T-helper 17 cell (primary cell): ENCODE results near the gene SAMD4B. TPM values are rescaled to one million over a fixed set of nuclear protein-coding genes. Genes with fewer than 3 reads are reported as not detected.
"Not testable (repeated sequence)": the region's sequence is repeated elsewhere in the genome, so short reads cannot be mapped to it uniquely, and the experiment has no call there.

Experiments
- ATAC-seq: fragments of 150-1000 bp; cut with Tn5 transposase; 2 replicates; pipeline ENCODE4 v1.10.0; 2021; ENCODE audit warnings: mild to moderate bottlenecking, moderate library complexity
- DNase-seq, 3 donors: peaks; one replicate each; pipeline versions ENCODE4 v3.0.0 to v3.0.0-alpha.2; 2020 to 2021
- H3K9me3 ChIP-seq: one replicate; pipeline ENCODE4 v1.7.0; 2013; ENCODE audit warnings: low read length, mild to moderate bottlenecking; ENCODE audit not compliant: control insufficient read depth, poor library complexity, severe bottlenecking
- H3K27ac Mint-ChIP-seq: one replicate; pipeline ENCODE4 v1.8.0; 2022; ENCODE audit warnings: mild to moderate bottlenecking, moderate library complexity, mixed read lengths
- H3K27me3 Mint-ChIP-seq: one replicate; pipeline ENCODE4 v1.8.0; 2022; ENCODE audit warnings: mixed read lengths
- H3K36me3 Mint-ChIP-seq: one replicate; pipeline ENCODE4 v1.8.0; 2022; ENCODE audit warnings: low read depth, mixed read lengths
- H3K4me1 Mint-ChIP-seq: one replicate; pipeline ENCODE4 v1.8.0; 2022; ENCODE audit warnings: mild to moderate bottlenecking, mixed read lengths
- H3K4me3 Mint-ChIP-seq: one replicate; pipeline ENCODE4 v1.8.0; 2022; ENCODE audit warnings: mild to moderate bottlenecking, moderate library complexity, mixed read lengths
- total RNA-seq, 4 donors: library from RNA in 2 of 4; stranded (reverse) in 2 of 4; gene quantifications; one replicate each; pipeline ENCODE4 v1.2.3 and lab custom pipeline; 2022 to 2026

SAMD4B gene
- total RNA-seq, 2 donors from 2014 or later = 64.2 to 93.2 TPM

DNA sequence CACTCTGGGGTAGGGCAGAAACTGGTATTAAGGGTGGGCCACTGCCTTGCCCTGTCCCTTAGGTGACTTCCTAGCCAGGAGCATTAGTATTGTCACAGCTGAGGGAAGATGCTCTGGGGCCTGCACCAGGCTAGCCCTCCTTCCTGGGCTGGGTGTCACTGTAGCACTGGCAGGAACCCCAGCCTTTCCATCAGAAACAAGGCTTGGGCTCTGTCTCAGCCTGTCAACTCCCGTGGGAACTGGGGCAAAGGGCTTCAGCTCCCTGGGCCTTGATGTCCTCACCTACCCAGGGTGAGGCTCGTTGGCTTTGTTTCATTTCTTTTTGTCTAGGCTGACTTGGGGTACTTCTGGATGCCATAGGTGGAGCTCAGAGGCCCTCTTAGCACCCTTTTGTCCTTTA is 30.7 kb downstream of the SAMD4B start:
- Mint-ChIP-seq H3K4me1 (peaks cover 12% of the 10 kb centered on the region), H3K36me3 (peaks cover 19% of the 10 kb centered on the region), H3K27ac (peak overlapping the region; percentile 53), H3K4me3 (no peak overlapping the region), H3K27me3 (no peaks in the 10 kb centered on the region)
- ATAC-seq = no peak
- no peaks in the 10 kb centered on the region for H3K9me3 ChIP-seq
- DNase-seq = no peak

DNA sequence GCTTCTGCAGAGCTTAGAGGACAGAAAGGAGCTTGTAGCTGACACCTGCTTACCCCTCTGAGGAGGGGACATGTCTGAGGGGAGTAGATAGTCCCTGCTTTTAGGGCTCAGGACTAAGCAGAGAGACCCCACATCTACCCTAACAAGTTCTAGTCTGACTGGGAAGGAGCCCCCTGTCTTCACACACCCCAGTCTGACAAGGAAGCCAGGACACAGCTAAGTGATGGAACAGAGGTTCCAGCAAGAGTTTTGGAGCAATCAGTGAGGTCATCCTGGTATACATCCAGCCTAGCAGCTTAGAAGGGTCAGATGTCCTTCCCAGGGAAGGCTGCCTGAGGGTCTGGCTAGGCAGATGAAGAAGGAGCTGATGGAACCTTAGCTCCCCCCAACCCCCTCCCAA is 33.7 kb downstream of the SAMD4B start:
- no peaks in the 10 kb centered on the region for H3K27me3 Mint-ChIP-seq
- ATAC-seq = no peak
- H3K9me3 ChIP-seq = no peaks in the 10 kb centered on the region
- peaks cover 21% of the 10 kb centered on the region for H3K36me3 Mint-ChIP-seq
- peak overlapping the region; percentile 67 for H3K27ac Mint-ChIP-seq
- no peak overlapping the region for H3K4me3 Mint-ChIP-seq
- peaks cover 10% of the 10 kb centered on the region for H3K4me1 Mint-ChIP-seq
- DNase-seq = no peak

GRCh38 chr19:39377373-39378362 is 35.4 kb downstream of the SAMD4B start:
- H3K4me3 Mint-ChIP-seq = peak overlapping the region; percentile 7
- no peaks in the 10 kb centered on the region for H3K27me3 Mint-ChIP-seq
- no peak overlapping the region for H3K27ac Mint-ChIP-seq
- peaks cover 27% of the 10 kb centered on the region for H3K36me3 Mint-ChIP-seq
- no peak for DNase-seq
- no peak for ATAC-seq
- peaks cover 8% of the 10 kb centered on the region for H3K4me1 Mint-ChIP-seq
- H3K9me3 ChIP-seq = no peaks in the 10 kb centered on the region

DNA sequence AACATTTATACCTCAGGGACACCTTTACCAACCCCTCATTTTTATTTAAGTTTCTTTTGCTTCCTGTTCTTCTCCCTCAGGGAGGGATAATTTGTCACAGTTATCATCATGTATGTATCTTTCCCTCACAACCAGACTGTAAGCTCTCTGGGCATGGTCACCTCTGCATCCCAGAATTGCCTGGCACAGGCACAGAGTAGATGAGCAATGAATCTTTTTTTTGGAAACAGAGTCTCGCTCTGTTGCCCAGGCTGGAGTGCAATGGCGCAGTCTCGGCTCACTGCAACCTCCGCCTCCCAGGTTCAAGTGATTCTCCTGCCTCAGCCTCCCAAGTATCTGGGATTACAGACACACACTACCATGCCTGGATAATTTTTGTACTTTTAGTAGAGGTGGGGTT is 37.1 kb downstream of the SAMD4B start:
- H3K4me1 Mint-ChIP-seq, H3K27me3 Mint-ChIP-seq, ATAC-seq, H3K9me3 ChIP-seq, DNase-seq: not testable (repeated sequence)
- peak overlapping the region; percentile 75 for H3K27ac Mint-ChIP-seq
- peak overlapping the region; percentile 36 for H3K4me3 Mint-ChIP-seq
- peaks cover 30% of the 10 kb centered on the region for H3K36me3 Mint-ChIP-seq

DNA sequence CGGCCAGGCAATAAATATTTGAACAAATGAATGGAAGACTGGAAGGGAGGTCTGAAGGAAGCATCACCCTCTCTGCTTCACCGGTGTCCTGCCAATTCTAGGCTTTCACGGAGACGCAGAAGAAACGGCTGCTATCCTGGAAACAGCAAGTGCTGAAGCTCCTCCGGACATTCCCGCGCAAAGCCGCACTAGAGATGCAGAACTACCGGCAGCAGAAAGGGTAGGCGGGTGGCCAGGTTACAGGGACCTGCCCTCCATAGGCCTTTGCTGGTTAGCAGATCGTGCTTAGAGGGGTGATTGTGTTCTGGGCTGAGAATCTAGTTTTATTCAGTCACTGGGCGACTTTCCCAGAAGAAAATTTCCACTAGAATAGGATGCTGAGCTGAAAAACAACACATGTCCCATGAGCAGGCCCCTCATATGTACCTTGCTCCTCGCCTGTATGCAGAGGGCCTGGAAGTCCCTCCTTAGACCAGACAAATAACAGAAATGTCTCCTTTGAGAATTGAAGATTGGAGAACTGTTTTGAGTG is 37.7 kb downstream of the SAMD4B start:
- DNase-seq = no peak
- Mint-ChIP-seq H3K36me3 (peaks cover 27% of the 10 kb centered on the region), H3K27me3 (no peaks in the 10 kb centered on the region), H3K27ac (peak overlapping the region; percentile 75), H3K4me3 (no peak overlapping the region), H3K4me1 (peaks cover 8% of the 10 kb centered on the region)
- no peak for ATAC-seq
- H3K9me3 ChIP-seq = no peaks in the 10 kb centered on the region

- Mint-ChIP-seq H3K36me3 (peaks cover 24% of the 10 kb centered on the region), H3K27ac (peak overlapping the region; percentile 88)
- no peak for ATAC-seq
Observed at GRCh38 chr19:39380521-39381502, 38.6 kb downstream of the SAMD4B start.

DNA sequence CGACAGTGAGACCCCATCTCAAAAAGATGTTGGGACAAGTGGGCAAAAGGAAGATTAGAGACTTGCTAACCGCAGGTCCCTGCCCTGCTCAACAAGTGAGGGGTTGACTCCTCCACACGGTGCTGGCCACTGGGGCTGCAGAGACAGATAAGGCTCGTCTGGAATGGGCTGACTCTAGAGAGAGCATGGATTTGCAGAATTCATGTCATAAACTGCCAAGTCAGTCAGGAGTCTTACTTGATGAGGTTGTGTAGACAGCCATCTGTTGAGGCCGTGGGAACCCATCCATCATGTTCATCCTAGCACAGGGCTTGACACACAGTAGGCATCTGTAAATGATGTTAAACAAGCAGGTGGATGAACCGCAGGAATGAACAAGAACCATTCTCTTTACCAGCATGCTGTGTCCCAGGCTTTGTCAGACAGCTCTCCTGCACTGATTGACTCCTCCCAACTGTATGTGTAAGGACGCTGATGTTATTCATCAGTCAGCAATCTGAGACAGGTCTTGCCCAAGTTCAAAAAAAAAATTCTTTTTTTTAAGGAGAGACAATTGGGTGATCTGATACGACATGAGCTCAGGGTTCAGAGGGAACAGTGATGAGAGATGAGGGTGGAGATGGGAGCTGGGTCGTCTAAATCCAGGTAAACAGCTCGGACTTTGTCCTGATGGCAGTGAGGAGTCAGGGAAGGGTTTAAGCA is 39.8 kb downstream of the SAMD4B start:
- peaks cover 27% of the 10 kb centered on the region for H3K36me3 Mint-ChIP-seq
- ATAC-seq (no peak), DNase-seq (no peak)
- no peaks in the 10 kb centered on the region for H3K9me3 ChIP-seq
- H3K27me3 Mint-ChIP-seq = no peaks in the 10 kb centered on the region
- no peak overlapping the region for H3K4me3 Mint-ChIP-seq
- peaks cover 8% of the 10 kb centered on the region for H3K4me1 Mint-ChIP-seq
- peak overlapping the region; percentile 88 for H3K27ac Mint-ChIP-seq

More at GRCh38 chr19:39380521-39381502, 38.6 kb downstream of the SAMD4B start:
- Mint-ChIP-seq H3K27me3 (no peaks in the 10 kb centered on the region), H3K4me3 (no peak overlapping the region), H3K4me1 (peaks cover 6% of the 10 kb centered on the region)
- H3K9me3 ChIP-seq = no peaks in the 10 kb centered on the region
- no peak for DNase-seq

DNA sequence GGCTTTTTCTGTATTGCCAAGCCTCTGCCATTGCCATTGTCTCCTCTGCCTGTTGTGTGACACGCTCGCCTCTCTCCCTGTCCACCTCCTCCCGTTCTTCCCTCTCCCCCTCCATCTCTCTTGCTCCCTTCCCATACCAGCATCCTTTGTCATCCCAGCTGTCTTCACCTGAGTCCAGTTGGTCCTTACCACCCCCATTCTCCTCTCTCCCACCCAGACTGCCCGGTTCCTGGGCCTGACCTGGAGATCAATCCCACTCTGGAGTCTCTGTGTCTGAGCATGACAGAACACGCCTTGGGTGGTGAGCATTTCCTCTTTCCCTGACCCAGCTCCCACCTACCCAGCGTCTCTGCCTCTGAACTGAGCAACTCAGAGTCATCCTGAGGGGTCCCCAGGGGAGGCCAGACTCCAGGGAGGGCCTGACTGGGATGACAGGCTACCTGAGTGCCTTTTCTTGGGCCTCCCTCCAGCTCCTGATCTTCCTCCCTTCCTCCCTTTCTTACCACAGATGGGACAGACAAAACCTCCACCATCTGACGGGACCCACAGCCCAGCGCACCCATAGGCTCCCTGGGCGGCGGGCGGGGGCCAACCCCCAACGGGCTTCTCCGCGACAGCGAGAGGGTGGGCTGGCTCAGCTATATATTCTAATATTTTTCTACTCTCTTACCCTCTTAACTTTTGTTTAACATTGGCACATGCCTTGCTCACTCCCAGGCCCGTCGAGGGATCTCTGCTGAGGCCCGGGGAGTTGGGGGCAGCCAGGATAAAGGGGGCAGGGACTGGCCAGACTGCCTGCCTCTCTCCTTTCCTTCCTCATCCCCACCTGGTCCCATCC is 41.0 kb downstream of the SAMD4B start:
- no peaks in the 10 kb centered on the region for H3K27me3 Mint-ChIP-seq
- H3K4me3 Mint-ChIP-seq = peak overlapping the region; percentile 47
- H3K4me1 Mint-ChIP-seq = peaks cover 8% of the 10 kb centered on the region
- no peak for DNase-seq
- no peak for ATAC-seq
- peak overlapping the region; percentile 88 for H3K27ac Mint-ChIP-seq
- H3K9me3 ChIP-seq = no peaks in the 10 kb centered on the region
- H3K36me3 Mint-ChIP-seq = peaks cover 20% of the 10 kb centered on the region

DNA sequence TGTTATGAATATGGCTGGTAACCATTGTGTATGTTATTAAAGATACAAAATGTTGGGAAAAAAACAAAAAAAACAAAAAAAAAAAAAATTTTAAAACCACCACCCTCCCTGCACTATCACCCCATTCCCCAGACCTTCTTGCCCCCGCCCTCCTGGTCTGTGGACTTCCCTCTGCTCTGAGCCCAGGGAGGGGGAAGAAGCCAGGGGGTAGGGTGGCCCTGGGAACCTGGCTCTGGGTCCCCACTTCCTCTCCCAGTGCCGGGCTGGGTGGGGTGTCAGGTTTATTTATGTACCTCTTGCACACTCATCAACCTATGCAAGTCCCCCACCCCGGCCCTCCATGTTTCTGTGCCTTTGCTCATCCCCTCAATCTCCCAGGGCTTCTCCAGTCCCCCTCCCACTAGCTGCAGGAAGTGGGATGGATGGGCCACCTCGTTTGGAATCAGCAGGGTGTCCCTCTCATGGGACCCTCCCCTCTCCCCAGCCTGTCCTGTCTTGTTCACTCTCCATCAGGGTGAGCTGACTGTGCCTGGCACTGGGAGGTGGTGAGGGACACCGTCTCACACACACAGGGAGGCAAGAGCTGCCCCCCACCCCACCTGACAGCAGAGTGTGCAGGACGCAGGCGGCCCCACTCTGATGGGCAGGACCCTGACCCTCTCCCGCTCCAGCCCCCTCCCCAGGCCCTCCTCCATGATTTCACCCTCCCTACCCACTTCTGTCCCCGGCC is 42.8 kb downstream of the SAMD4B start:
- Mint-ChIP-seq H3K27ac (peak overlapping the region; percentile 92), H3K4me1 (peaks cover 9% of the 10 kb centered on the region), H3K4me3 (no peak overlapping the region), H3K27me3 (no peaks in the 10 kb centered on the region), H3K36me3 (peaks cover 20% of the 10 kb centered on the region)
- ATAC-seq (peak; percentile 7), DNase-seq (no peak)
- H3K9me3 ChIP-seq = no peaks in the 10 kb centered on the region

GRCh38 chr19:39385629-39386411 is 43.6 kb downstream of the SAMD4B start:
- peaks cover 20% of the 10 kb centered on the region for H3K36me3 Mint-ChIP-seq
- no peaks in the 10 kb centered on the region for H3K27me3 Mint-ChIP-seq
- DNase-seq (no peak), ATAC-seq (no peak)
- peak overlapping the region; percentile 92 for H3K27ac Mint-ChIP-seq
- no peak overlapping the region for H3K4me3 Mint-ChIP-seq
- no peaks in the 10 kb centered on the region for H3K9me3 ChIP-seq
- H3K4me1 Mint-ChIP-seq = peaks cover 14% of the 10 kb centered on the region

- peaks cover 12% of the 10 kb centered on the region for H3K36me3 Mint-ChIP-seq
- H3K4me3 Mint-ChIP-seq = peak overlapping the region; percentile 43
- DNase-seq (no peak), ATAC-seq (no peak)
- H3K4me1 Mint-ChIP-seq = peaks cover 18% of the 10 kb centered on the region
- no peaks in the 10 kb centered on the region for H3K9me3 ChIP-seq
- H3K27ac Mint-ChIP-seq = peak overlapping the region; percentile 92
- H3K27me3 Mint-ChIP-seq = no peaks in the 10 kb centered on the region
Observed at GRCh38 chr19:39386557-39386956, 44.3 kb downstream of the SAMD4B start.
